ENCODE measurements around the gene UPK1A. TPM values are rescaled to one million over a fixed set of nuclear protein-coding genes. Genes with fewer than 3 reads are reported as not detected.

Gene UPK1A
- total RNA-seq, 1 donor from 2014 or later, result 0.18 TPM

GRCh38 chr19:35633727-35634440, 32.4 kb upstream of the UPK1A start:
- no peak overlapping the region for H3K27ac ChIP-seq (ENCODE audit: low read depth, low read length)
- Mint-ChIP-seq H3K27ac (ENCODE audit: unreplicated experiment) (no peak overlapping the region), H3K9me3 (ENCODE audit: unreplicated experiment) (no peaks in the 10 kb centered on the region), H3K36me3 (ENCODE audit: low read depth, unreplicated experiment) (peaks cover 14% of the 10 kb centered on the region), H3K27me3 (ENCODE audit: low read depth, unreplicated experiment) (no peaks in the 10 kb centered on the region), H3K4me1 (ENCODE audit: low read depth, unreplicated experiment) (peaks cover 2% of the 10 kb centered on the region), H3K4me3 (ENCODE audit: unreplicated experiment) (no peak overlapping the region)
- H3K4me3 ChIP-seq (ENCODE audit: insufficient read depth, low read depth, low read length), result no peak overlapping the region
- H2AFZ ChIP-seq (ENCODE audit: low read depth, low read length), result no peak overlapping the region
- peaks cover 37% of the 10 kb centered on the region for H3K36me3 ChIP-seq (ENCODE audit: insufficient read depth, low read length)
- no peaks in the 10 kb centered on the region for H3K9me3 ChIP-seq (ENCODE audit: insufficient read depth, low read depth, low read length)
- H3K4me1 ChIP-seq (ENCODE audit: insufficient read depth, low read length), result no peaks in the 10 kb centered on the region
- DNase-seq (ENCODE audit: low read depth) (no peak), FAIRE-seq (no peak)
- no peak overlapping the region for H3K4me2 ChIP-seq (ENCODE audit: low read length)
- TF ChIP-seq CTCF (IDR thresholded peaks at IDR 0.05; ENCODE audit: insufficient read depth, low read depth, low read length) (no peak), EZH2 (IDR thresholded peaks at IDR 0.05; ENCODE audit: insufficient read depth, low read length) (no peak)
- H3K79me2 ChIP-seq (ENCODE audit: insufficient read depth, low read length), result peaks cover 23% of the 10 kb centered on the region
- H3K9ac ChIP-seq (ENCODE audit: low read length), result no peak overlapping the region
- no peaks in the 10 kb centered on the region for H4K20me1 ChIP-seq (ENCODE audit: insufficient read depth, low read length)
- no peaks in the 10 kb centered on the region for H3K27me3 ChIP-seq (ENCODE audit: insufficient read depth, low read length)

GRCh38 chr19:35636651-35637050, 29.7 kb upstream of the UPK1A start:
- no peak overlapping the region for H3K9ac ChIP-seq (ENCODE audit: low read length)
- Mint-ChIP-seq H3K4me1 (ENCODE audit: low read depth, unreplicated experiment) (no peaks in the 10 kb centered on the region), H3K4me3 (ENCODE audit: unreplicated experiment) (no peak overlapping the region), H3K9me3 (ENCODE audit: unreplicated experiment) (no peaks in the 10 kb centered on the region), H3K27me3 (ENCODE audit: low read depth, unreplicated experiment) (no peaks in the 10 kb centered on the region), H3K27ac (ENCODE audit: unreplicated experiment) (no peak overlapping the region), H3K36me3 (ENCODE audit: low read depth, unreplicated experiment) (peaks cover 11% of the 10 kb centered on the region)
- H3K4me3 ChIP-seq (ENCODE audit: insufficient read depth, low read depth, low read length), result no peak overlapping the region
- peaks cover under 1% of the 10 kb centered on the region for H3K79me2 ChIP-seq (ENCODE audit: insufficient read depth, low read length)
- H3K36me3 ChIP-seq (ENCODE audit: insufficient read depth, low read length), result peaks cover 28% of the 10 kb centered on the region
- no peaks in the 10 kb centered on the region for H4K20me1 ChIP-seq (ENCODE audit: insufficient read depth, low read length)
- peaks cover 4% of the 10 kb centered on the region for H3K4me1 ChIP-seq (ENCODE audit: insufficient read depth, low read length)
- FAIRE-seq (no peak), DNase-seq (ENCODE audit: low read depth) (no peak)
- no peak overlapping the region for H2AFZ ChIP-seq (ENCODE audit: low read depth, low read length)
- no peak overlapping the region for H3K4me2 ChIP-seq (ENCODE audit: low read length)
- TF ChIP-seq CTCF (IDR thresholded peaks at IDR 0.05; ENCODE audit: insufficient read depth, low read depth, low read length) (no peak), EZH2 (IDR thresholded peaks at IDR 0.05; ENCODE audit: insufficient read depth, low read length) (no peak)
- H3K27ac ChIP-seq (ENCODE audit: low read depth, low read length), result no peak overlapping the region
- H3K9me3 ChIP-seq (ENCODE audit: insufficient read depth, low read depth, low read length), result no peaks in the 10 kb centered on the region
- H3K27me3 ChIP-seq (ENCODE audit: insufficient read depth, low read length), result no peaks in the 10 kb centered on the region

- H3K4me3 Mint-ChIP-seq (ENCODE audit: unreplicated experiment), result no peak overlapping the region
- FAIRE-seq (no peak), DNase-seq (ENCODE audit: low read depth) (no peak)
- H3K9ac ChIP-seq (ENCODE audit: low read length), result no peak overlapping the region
- H3K4me1 Mint-ChIP-seq (ENCODE audit: low read depth, unreplicated experiment), result no peaks in the 10 kb centered on the region
- H3K9me3 Mint-ChIP-seq (ENCODE audit: unreplicated experiment), result no peaks in the 10 kb centered on the region
- no peak overlapping the region for H3K4me3 ChIP-seq (ENCODE audit: insufficient read depth, low read depth, low read length)
- H3K36me3 Mint-ChIP-seq (ENCODE audit: low read depth, unreplicated experiment), result peaks cover 11% of the 10 kb centered on the region
- no peak overlapping the region for H3K27ac ChIP-seq (ENCODE audit: low read depth, low read length)
- no peaks in the 10 kb centered on the region for H4K20me1 ChIP-seq (ENCODE audit: insufficient read depth, low read length)
- H3K4me2 ChIP-seq (ENCODE audit: low read length), result no peak overlapping the region
- no peaks in the 10 kb centered on the region for H3K9me3 ChIP-seq (ENCODE audit: insufficient read depth, low read depth, low read length)
- no peaks in the 10 kb centered on the region for H3K79me2 ChIP-seq (ENCODE audit: insufficient read depth, low read length)
- H3K36me3 ChIP-seq (ENCODE audit: insufficient read depth, low read length), result peaks cover 24% of the 10 kb centered on the region
- TF ChIP-seq EZH2 (IDR thresholded peaks at IDR 0.05; ENCODE audit: insufficient read depth, low read length) (no peak), CTCF (IDR thresholded peaks at IDR 0.05; ENCODE audit: insufficient read depth, low read depth, low read length) (no peak)
- no peak overlapping the region for H2AFZ ChIP-seq (ENCODE audit: low read depth, low read length)
- H3K27me3 Mint-ChIP-seq (ENCODE audit: low read depth, unreplicated experiment), result no peaks in the 10 kb centered on the region
- peaks cover 4% of the 10 kb centered on the region for H3K4me1 ChIP-seq (ENCODE audit: insufficient read depth, low read length)
- no peak overlapping the region for H3K27ac Mint-ChIP-seq (ENCODE audit: unreplicated experiment)
- no peaks in the 10 kb centered on the region for H3K27me3 ChIP-seq (ENCODE audit: insufficient read depth, low read length)
These were observed 29.2 kb upstream of the UPK1A start for GRCh38 chr19:35637165-35637564.

Data from astrocyte (in vitro differentiated cells and primary cell).